Mammary epithelial cell (primary cell): ENCODE measurements around the gene MLXIP.

Experiments used
- CTCF ChIP-seq, 2 donors: IDR thresholded peaks in 1 of 2; conservative IDR thresholded peaks in 1 of 2; 2 replicates each; pipeline ENCODE4 v1.5.1; 2011 to 2012; ENCODE audit warnings: inconsistent platforms in 2 of 2, low read length in 2 of 2, mild to moderate bottlenecking in 2 of 2, control low read depth in 1 of 2, low read depth in 1 of 2; ENCODE audit not compliant: insufficient read depth in 1 of 2; ENCODE audit errors: extremely low read depth in 1 of 2
- EZH2 ChIP-seq: IDR thresholded peaks from 2 replicates; pipeline ENCODE4 v1.6.1; 2012; ENCODE audit warnings: low read length, inconsistent platforms, borderline replicate concordance

GRCh38 chr12:122142857-122143256, 64.3 kb downstream of the MLXIP start:
- TF ChIP-seq CTCF (conservative IDR thresholded peaks at IDR 0.05 in 1 of 2, IDR thresholded peaks at IDR 0.05 in 1 of 2; ENCODE audit: extremely low read depth in 1 of 2, insufficient read depth in 1 of 2, low read depth in 1 of 2, low read length in 2 of 2) (no peak), EZH2 (no peak)
